ENCODE measurements around the gene RAP1A.

DNA sequence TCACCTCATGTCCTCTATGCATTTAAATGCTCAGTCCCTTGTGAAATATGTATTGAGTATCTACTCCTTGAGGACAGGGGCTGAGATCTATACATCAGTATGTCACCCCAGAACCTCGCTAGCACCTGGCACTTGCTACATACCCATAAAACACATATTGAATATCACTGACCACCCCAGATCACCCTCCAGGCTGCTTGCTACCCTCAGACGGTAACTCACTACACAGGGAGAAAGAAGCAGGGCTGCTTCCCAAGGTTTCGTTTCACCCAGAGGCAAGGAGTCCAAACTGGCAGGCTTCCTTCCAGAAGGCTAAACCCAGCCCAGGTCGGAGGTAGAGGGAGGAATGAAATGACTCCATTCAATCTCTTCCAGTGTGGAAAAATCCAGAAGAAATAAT is 111.1 kb downstream of the RAP1A start:
- no peak for TF ChIP-seq EZH2 (IDR thresholded peaks at IDR 0.05; ENCODE audit: low read depth)
- TF ChIP-seq, protein P1, sequence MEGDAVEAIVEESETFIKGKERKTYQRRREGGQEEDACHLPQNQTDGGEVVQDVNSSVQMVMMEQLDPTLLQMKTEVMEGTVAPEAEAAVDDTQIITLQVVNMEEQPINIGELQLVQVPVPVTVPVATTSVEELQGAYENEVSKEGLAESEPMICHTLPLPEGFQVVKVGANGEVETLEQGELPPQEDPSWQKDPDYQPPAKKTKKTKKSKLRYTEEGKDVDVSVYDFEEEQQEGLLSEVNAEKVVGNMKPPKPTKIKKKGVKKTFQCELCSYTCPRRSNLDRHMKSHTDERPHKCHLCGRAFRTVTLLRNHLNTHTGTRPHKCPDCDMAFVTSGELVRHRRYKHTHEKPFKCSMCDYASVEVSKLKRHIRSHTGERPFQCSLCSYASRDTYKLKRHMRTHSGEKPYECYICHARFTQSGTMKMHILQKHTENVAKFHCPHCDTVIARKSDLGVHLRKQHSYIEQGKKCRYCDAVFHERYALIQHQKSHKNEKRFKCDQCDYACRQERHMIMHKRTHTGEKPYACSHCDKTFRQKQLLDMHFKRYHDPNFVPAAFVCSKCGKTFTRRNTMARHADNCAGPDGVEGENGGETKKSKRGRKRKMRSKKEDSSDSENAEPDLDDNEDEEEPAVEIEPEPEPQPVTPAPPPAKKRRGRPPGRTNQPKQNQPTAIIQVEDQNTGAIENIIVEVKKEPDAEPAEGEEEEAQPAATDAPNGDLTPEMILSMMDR (conservative IDR thresholded peaks at IDR 0.05) = no peak

Measured in PC-9 (cell line).